H1 (cell line): Measurements from ENCODE around the gene PCNX1. TPM values are rescaled to one million over a fixed set of nuclear protein-coding genes. Genes with fewer than 3 reads are reported as not detected.

ENCODE experiments used
- CBX8 ChIP-seq: fragments of 300-800, 300-1000 bp; sonication (generic); IDR thresholded peaks from 2 replicates; pipeline ENCODE4 v1.7.1; 2016; ENCODE audit warnings: low read depth, low read length, borderline replicate concordance
- CEBPB ChIP-seq: IDR thresholded peaks from 2 replicates; pipeline ENCODE4 v1.6.1; 2012; ENCODE audit warnings: low read depth, low read length
- CHD1 ChIP-seq: IDR thresholded peaks from 2 replicates; pipeline ENCODE4 v1.6.1; 2012; ENCODE audit warnings: low read depth, low read length, improper control_type of control experiment
- HDAC2 ChIP-seq, 2 experiments: fragments of 300-600 bp in 1 of 2; sonication (generic) in 1 of 2; IDR thresholded peaks; 2 replicates each; pipeline ENCODE4 v1.6.1; 2011 to 2012; ENCODE audit warnings: low read depth in 2 of 2, low read length in 2 of 2, mild to moderate bottlenecking in 2 of 2, moderate library complexity in 2 of 2, borderline replicate concordance in 1 of 2, inconsistent platforms in 1 of 2
- PHF8 ChIP-seq: fragments of 200-600 bp; sonication (generic); conservative IDR thresholded peaks from 2 replicates; pipeline ENCODE4 v1.7.1; 2012; ENCODE audit warnings: low read depth, mild to moderate bottlenecking, inconsistent platforms, low read length, moderate library complexity
- SUZ12 ChIP-seq: fragments of 200-600 bp; sonication (generic); IDR thresholded peaks from 2 replicates; pipeline ENCODE4 v1.6.1; 2012; ENCODE audit warnings: mild to moderate bottlenecking, inconsistent platforms, low read length, moderate library complexity, mixed read lengths
- polyA plus RNA-seq, 7 experiments: library from polyadenylated mRNA; depleted of rRNA in 3 of 7; stranded (reverse) in 5 of 7; unstranded in 2 of 7; fragments of >200 nt in 5 of 7; fragments of 200-250 nt in 2 of 7; gene quantifications; 1 replicate in 5 of 7; 2 replicates in 1 of 7; 4 replicates in 1 of 7; pipeline versions ENCODE4 v1.2.1 to v1.2.3, GENCODE V29; 2011 to 2013; ENCODE audit warnings: missing spikeins in 2 of 7, mixed read lengths in 2 of 7
- total RNA-seq: library from RNA; stranded (reverse); fragmentation: NEBNext Ultra II Directional; extraction: Animal tissue kit (Norgen Biotek cat#: 25700); gene quantifications from 2 replicates; pipeline ENCODE4 v1.2.1, GENCODE V29; 2021

PCNX1 gene
- total and polyA plus RNA-seq, 2 of the 8 experiments (the other 6 are each of a cell fraction or from before 2014, with no cell fraction given) = 37.7 to 53.2 TPM

DNA sequence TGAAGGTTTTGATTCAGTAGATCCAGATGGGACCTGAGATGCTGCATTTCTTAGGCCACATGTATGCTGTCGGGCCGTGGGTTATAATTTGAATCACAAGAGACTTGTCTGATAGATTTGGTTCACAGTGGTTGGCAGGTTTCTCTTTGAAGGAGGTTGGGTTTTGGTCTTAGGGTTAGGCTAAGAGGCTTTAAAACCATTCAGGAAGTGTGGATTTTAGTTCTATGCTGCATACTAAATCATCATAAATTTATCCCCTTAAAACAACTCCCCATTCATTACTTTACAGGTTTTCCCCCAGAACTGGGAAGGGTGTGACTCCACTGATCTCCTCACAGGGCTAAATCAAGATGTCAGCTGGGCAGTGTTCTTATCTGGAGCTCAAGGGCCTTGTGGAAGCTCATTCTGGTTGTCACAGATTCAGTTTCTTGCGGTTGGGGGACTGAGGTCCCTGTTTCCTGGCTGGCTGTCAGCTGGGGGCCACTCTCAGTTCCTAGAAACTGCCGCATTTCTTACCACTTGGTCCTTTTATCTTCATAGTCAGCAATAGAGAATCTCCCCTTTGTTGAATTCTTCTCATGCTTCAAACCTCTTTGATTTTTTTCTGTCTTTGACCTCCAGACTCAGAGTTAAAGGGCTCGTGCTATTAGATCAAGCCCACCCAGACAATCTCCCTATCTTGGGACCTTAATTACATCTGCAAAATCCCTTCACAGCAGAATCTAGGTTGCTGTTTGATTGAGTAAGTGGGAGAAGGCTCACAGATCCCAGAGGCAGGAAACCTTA, 20.6 kb upstream of the PCNX1 start (continued):
- TF ChIP-seq CHD1 (no peak), CEBPB (no peak), SUZ12 (no peak), HDAC2 (IDR thresholded peaks at IDR 0.05; ENCODE audit: borderline replicate concordance in 1 of 2, low read depth in 2 of 2, low read length in 2 of 2) (no peak), PHF8 (no peak), CBX8 (no peak)
